GM21447 (cell line): ENCODE results near the gene NPAS4.
"Not testable (repeated sequence)": the region's sequence is repeated elsewhere in the genome, so short reads cannot be mapped to it uniquely, and the experiment has no call there.

ENCODE experiments used
- ATAC-seq: cut with Tn5 transposase; IDR thresholded peaks from one replicate; pipeline ENCODE4 v1.9.1; 2021; ENCODE audit not compliant: unreplicated experiment

The NPAS4 gene

GRCh38 chr11:66420671-66421476, at the start of gene NPAS4:
NPAS4 (plus strand) TSS chr11:66421035; CDS start chr11:66421180, 145 bp downstream.
- no peak for ATAC-seq

DNA sequence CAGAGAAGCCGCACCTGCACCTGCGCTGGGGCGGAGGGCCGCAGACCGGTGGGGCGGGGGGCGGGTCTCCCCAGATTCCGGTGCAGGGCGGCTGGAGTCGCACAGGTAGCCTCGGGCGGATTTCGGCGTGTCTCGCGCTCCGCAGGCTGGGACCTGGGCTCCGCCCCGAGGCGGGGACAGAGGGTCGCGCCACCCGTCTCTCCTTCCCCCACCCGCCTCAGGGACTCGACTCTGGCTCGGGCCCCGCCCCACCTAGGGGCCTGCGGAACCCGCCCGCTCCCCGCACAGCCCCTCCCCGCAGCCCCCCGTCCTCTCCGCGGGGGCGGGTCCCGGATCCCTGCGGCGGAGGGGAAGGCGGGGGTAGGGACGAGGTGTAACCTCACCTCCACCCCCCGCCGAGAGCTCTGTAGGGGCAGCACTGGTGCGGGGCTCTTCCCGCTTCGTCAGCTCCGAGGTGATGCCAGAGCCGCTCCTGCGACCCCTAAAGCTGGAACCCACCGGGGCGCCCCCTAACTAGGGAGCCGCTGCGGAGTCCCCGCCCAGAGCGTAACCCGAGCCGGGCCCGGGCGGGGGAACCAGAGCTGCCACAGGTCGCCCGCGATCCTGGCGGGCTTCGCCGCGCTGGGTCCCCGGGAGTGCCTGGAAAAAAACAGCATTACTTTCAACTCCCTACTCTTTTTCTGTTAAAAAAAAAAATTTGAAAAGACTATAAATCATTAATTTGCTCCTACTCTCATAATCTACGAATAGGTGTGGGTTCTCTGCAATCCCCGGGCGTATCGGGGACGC, 49.0 kb upstream of the NPAS4 start, which contains the start of gene SLC29A2:
Gene SLC29A2 (minus strand): TSS at position 134 of the 789 bp plus-strand sequence. CDS start 169 bp downstream, outside the sequence.
- peak; percentile 67 for ATAC-seq

- no peak for ATAC-seq
Measured at GRCh38 chr11:66373265-66373664, 47.6 kb upstream of the NPAS4 start.

- ATAC-seq, result not testable (repeated sequence)
Measured at GRCh38 chr11:66373690-66374287, 47.0 kb upstream of the NPAS4 start.

DNA sequence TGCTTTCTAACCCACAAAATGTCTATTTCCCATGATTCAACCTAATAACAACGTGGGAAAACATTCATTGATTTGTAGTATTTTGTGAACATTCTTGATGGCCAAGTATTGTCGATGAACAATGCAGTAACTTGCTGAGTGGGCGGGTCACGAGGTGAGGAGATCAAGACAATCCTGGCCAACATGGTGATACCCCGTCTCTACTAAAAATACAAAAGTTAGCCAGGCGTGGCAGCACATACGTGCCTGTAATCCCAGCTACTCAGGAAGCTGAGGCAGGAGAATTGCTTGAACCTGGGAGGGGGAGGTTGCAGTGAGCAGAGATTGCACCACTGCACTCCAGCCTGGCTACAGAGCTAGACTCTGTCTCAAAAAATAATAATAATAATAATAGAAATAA, 40.6 kb upstream of the NPAS4 start:
- not testable (repeated sequence) for ATAC-seq

- not testable (repeated sequence) for ATAC-seq
Measured at GRCh38 chr11:66384316-66384715, 36.5 kb upstream of the NPAS4 start.

DNA sequence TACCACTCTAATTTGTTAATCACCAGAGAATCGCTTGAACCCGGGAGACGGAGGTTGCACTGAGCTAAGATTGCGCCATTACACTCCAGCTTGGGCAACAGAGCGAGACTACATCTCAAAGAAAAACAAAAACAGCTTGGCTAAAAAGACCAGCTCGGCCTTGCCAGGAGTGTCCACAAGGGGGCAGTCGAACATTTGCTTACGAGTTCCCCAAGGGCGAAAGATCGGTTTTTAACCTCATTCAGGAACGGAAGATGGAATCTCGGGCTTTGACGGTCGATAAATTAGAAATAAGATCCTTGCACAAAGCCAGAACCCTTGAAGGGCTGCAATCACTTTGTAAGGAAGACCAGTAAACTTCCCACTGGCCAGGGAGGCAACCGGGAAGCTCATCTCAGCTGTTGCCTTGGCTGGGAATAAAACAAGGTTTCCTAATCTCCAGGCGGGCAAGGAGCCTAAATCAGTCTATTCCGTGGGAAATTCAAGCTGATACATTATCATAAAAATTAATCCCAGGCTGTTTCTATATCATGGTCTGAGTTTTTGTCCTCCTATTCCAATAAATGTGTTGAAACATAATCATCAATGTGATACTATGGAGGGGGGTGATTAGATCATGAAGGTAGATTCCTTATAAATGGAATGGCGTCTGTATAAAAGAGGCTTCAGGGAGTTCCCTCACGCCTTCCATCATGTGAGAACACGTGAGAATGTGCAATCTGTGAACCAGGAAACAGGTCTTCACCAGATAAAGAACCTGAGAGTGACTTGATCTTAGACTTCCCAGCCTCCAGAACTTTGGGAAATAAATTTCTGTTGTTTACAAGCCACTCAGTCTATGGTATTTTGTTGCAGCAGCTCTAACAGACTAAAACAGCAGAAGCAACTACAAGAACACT, 34.4 kb upstream of the NPAS4 start:
- ATAC-seq, result no peak

DNA sequence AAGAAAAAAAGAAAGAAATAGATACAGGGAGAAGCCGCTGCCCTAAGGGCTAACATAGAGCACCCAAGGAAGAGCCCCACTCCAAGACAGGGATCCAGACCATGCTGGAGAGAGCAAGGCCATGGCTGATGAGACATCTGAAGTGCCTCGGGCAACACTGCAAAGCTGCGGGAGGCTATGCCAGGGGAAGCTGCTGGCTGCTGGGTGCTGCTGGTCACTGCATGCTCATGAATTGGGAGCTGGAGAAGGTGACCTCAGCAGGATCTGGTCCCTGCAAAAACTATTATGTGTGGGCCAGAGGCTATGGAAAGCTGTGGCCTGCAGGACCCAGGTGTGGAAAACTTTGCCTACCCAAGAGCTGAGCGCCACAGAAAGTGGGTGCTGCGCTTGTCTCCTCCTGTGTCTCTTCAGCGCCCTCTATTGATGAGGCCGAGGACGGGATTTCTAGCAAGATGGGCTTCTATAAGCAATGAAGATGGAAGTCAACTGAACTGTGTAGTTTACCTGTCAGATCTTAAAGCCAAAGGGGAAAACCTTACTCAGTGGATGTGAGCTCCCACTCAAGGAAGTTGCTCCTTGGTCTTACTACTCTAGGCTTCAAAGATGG, 32.0 kb upstream of the NPAS4 start:
- ATAC-seq, result no peak

GRCh38 chr11:66391322-66391721, 29.5 kb upstream of the NPAS4 start:
- ATAC-seq, result no peak

DNA sequence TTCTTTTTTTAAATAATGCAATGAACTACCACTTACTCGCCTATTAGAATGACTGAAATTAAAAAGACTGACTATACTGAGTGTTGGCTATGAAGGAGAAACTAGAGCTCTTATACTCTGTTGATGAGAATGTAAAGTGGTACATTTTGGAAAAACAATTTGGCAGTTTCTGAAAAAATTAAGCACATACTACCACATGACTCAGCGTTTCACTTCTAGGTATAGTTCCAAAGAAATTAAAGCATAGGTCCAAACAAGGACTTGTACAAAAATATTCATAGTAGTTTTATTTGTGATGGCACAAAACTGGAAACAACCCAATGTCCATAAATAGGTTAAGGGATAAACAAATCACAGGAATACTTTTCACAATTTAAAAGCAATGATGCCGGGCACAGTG, 26.9 kb upstream of the NPAS4 start:
- ATAC-seq, result no peak

GRCh38 chr11:66407651-66408050, 13.2 kb upstream of the NPAS4 start:
- no peak for ATAC-seq

- ATAC-seq, result no peak
Measured at GRCh38 chr11:66408488-66409214, 12.2 kb upstream of the NPAS4 start.

DNA sequence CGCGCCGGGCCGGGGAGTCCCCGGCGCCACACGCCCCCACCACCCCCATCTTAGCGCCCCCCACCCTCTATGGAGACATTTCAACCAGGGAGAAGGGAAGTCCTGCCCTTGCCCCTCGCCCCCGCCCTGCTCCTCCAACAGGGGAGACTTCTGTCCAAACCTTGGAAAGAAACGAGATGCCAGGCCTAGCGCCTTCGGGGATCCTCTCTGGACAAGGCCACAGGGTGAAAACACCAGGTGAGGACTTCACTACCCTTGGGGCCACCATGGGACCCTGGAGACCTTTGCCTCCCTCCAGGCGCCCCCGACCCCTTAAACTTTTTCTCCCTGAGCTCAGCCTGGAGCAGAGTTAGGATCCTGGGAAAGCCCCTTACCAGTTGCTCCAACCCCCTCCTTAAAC, 11.6 kb upstream of the NPAS4 start:
- ATAC-seq, result no peak

GRCh38 chr11:66410191-66410590, 10.6 kb upstream of the NPAS4 start:
- ATAC-seq, result no peak

GRCh38 chr11:66411323-66411722, 9.5 kb upstream of the NPAS4 start:
- ATAC-seq, result no peak

- no peak for ATAC-seq
Measured at GRCh38 chr11:66412110-66412509, 8.7 kb upstream of the NPAS4 start.

DNA sequence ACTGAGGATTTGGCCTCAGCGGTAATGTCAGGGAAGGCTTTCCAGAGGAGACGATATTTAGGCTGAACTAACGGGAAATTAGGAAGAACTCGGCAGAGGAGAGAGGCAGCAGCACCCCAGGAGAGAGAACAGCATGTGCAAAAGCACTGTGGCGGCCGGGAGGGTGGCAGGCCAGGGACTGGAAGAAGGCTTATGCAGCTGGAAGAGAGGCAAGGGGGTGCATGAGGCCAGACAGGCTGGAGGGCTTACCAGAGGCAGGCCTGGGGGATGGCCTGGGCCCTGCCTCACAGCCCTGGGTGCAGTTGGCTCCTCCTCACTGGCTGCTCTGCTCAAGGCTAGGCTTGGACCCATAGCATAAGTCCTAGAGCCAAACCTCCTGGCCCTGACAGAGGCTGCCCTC, 7.7 kb upstream of the NPAS4 start:
- no peak for ATAC-seq

DNA sequence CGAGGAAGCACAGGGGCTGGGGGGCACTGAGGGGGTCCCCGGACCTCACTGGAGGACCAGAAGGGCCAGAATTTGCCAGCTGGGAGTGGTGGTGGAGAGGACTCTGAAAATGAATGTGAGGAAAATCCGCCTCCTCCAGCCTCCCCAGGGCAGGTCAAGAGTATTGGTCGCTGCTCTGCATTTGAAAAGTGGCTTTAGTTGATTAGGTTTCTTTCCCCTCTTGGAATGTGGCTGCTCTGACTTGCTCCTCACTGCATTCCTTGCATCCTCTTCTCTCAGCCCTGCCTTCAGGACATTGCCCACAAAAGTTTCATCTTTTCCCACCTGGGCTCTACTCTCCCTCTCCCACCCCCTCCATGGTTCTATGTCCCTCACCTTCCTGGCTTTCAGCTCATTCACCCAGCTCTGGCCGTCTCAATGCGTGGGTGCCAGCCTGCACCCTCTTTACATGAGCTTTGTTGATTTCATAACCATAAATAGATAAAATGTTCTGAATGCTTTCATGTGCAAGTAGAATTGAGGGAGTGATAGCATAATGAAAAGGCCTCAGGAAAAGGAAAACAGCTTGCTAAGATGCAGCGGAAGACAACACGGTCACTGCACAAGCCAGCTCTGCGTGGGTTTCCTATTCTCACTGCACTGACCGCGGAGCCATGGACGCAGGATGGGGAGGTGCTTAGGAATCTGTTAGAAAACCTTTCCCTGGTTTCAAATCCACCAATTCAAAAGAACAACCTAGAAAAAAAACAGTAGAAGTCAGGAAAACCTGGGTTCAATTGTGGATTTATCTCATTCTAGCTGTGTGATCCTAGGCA, 6.5 kb upstream of the NPAS4 start:
- no peak for ATAC-seq

GRCh38 chr11:66415423-66415822, 5.4 kb upstream of the NPAS4 start:
- ATAC-seq, result no peak
